GM19035 (cell line): ENCODE data around the gene PLD4.

Source experiments
- ATAC-seq: cut with Tn5 transposase; IDR thresholded peaks from one replicate; pipeline ENCODE4 v1.9.1; 2021; ENCODE audit not compliant: unreplicated experiment

The PLD4 gene

GRCh38 chr14:104953896-104954656, 29.4 kb downstream of the PLD4 start:
- ATAC-seq: no peak

DNA sequence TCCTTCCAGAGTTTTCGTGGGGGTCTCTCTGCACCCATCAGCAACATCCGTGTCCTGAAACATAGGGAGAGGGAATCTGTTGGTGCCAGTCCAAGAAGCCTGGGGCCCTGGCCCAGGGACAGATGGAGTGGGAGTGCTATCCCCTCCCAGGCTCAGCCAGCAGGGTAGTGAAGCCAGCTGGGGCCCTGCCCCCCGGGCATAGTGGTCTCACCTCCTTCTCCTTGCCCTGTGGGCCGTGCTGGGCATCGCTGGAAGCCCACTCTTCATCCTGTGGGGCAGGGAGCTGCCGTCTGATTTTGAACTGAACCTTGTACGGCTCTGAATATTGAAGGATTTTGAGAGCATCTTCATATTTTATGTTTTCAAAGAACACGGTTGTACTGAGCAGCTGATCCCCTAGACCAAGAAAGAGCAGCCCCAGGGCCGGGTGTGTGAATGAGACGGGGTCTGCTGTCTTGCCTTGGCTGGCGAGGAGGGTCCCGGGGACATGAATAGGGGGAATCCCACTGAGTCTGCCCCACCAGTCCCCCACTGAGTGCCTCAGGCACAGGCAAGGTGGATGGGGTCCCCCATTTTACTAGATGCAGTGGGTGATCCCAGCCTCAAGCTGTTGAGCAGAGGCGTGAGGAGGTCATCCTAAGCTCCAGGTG, 30.2 kb downstream of the PLD4 start:
- no peak for ATAC-seq

- no peak for ATAC-seq
These were observed 30.7 kb downstream of the PLD4 start for GRCh38 chr14:104955396-104955770.

DNA sequence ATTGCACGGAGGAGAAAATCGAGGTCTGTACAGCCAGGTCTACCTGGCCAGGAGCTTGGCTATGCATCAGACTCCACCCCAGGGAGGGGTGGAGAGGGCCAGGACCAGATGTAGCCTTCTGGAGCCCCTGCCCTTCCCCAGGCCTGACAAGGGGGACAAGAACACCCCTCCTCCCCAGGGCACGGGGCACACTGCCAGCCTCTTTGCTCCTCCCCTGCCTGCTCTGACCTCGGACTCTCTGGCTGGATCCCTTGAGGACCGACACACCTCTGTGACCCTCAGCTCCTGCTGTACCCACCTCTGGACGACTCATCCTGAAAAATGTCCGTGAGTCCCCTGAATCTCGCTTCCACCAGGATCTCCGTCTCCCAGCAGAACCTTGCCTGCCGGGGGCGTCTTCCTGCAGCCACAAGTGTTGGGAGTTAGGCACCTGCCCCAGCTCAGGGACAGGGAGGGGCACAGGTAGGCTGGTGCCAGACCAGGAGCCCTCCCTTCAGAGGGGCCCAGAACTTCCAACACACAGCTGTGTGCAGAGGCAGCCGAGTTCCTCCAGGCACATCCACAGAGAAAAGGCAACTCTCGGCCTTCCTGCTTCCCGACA, 31.7 kb downstream of the PLD4 start:
- ATAC-seq: no peak

- ATAC-seq: no peak
These were observed 32.8 kb downstream of the PLD4 start for GRCh38 chr14:104957146-104958113.

DNA sequence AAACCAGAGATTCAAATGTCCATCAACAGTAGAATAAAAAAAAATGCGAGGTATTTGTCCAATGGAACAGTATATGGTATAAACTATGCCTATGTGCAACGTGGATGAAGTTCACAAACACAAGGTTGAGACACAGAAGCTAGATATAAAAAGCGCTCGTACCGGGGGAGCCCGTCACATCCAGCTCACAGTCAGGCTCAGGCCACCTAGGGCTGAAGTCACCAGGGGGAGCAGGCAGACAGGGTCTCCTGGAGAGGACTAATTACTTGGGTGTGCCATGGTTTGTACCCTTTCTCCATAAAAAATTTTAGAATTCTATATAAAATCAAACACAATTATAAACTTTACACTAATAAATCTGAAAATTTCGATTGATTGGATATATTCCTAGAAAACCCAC, 39.9 kb downstream of the PLD4 start:
- no peak for ATAC-seq

GRCh38 chr14:104965561-104966231, 41.0 kb downstream of the PLD4 start:
- ATAC-seq: no peak

GRCh38 chr14:104966261-104966865, 41.7 kb downstream of the PLD4 start:
- no peak for ATAC-seq

GRCh38 chr14:104966981-104967385, 42.3 kb downstream of the PLD4 start:
- ATAC-seq: no peak

- no peak for ATAC-seq
These were observed 42.9 kb downstream of the PLD4 start for GRCh38 chr14:104967386-104968152.

- ATAC-seq: no peak
These were observed 43.5 kb downstream of the PLD4 start for GRCh38 chr14:104968153-104968527.

DNA sequence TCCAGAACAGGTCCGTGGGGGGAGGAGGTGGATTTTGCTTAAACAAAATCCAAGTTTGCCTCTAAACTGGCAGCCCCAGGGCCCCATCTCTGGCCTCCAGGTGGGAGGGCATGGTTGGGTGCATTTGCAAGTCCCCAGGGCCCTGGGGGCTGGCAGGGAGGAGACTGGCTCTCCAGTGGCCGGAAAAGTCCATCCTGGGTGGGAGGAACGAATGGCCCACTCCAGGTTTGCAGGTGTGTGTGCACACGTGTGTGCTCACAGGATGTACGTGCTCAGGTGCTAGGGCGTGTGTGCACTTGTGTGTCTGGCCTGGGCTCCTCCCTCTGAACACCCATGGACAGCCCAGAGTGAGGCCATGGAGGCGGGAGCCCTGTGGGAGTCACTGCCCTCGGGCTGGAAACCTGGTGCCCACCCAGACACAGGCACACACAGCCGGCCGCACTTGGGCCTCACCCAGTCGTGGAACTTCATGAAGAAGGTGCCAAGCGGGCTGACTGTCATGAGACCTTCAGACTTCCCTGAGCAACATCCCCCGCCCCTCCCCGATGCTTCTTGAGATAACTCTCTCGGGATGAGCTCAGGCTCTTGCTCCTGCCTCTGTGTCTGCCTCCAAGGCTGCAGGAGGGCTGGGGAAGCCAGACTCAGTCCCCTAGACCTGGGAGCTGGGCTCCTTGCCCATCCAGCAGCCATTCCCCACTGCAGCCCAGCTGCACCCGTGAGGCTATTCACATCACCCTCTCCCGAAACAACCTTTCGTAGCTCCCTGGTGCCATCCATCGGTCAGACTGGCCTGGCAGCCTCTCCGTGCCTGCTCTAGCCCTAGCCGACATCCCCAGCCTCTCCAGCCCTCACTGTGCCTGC, 44.1 kb downstream of the PLD4 start:
- ATAC-seq: no peak

GRCh38 chr14:104969741-104970230, 45.1 kb downstream of the PLD4 start:
- no peak for ATAC-seq

DNA sequence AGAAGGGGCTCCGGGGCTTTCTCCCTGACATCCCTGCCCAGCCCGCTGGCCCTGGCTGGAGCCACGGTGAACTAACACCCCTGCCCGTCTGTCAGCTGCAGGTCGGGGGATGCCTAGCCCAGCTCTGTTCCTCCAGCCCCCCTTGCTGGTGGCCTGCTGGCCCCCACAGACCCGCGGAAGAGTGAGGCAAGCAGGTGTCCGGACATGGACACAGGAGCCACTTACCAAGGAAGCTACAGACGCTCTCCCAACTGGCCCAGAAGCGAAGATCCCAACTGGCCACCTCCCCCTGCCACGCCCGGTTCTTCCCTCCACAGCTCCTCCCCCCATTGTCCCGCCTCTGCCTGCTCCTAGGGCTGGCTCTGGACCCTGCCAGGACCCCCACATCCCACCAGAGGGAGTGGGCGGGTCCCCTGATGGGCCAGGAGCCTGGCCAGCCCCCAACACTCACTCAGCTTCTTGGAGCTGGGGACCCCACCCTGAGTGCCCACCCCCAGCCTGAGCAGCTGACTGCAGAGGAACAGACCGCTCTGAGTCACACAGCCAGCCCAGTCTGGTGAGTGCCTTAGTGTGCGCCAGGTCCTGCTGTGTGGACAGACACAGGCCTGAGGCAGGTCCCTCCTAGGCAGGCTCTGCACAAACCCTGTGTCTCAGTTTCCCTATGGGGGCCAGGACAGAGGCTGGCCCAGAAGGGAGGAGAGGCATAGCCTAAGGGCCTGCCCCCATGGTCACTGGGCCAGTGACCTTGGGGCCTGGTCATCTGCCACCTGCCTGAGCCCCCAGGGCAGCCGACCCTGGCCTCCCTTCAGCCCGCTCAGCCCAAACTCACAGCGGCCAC, 45.8 kb downstream of the PLD4 start:
- no peak for ATAC-seq

GRCh38 chr14:104971447-104972240, 47.0 kb downstream of the PLD4 start:
- no peak for ATAC-seq

- no peak for ATAC-seq
These were observed 47.8 kb downstream of the PLD4 start for GRCh38 chr14:104972301-104973134.
